Stomach (tissue), 9 donors: ENCODE measurements around the gene BTF3. TPM values are rescaled to one million over a fixed set of nuclear protein-coding genes. Genes with fewer than 3 reads are reported as not detected.
A peak's percentile ranks its signal among the peaks of the same experiment; 100 is the strongest.

ENCODE experiments used
- DNase-seq, 2 donors: peaks; one replicate each; pipeline versions ENCODE4 v3.0.0 to v3.0.0-alpha.2; 2013 to 2019
- H3K27ac ChIP-seq, 5 donors: fragments of 200-600 bp in 4 of 5; sonication (generic) in 4 of 5; one replicate each; pipeline ENCODE4 v1.5.1; 2013 to 2019; ENCODE audit warnings: mild to moderate bottlenecking in 1 of 5, moderate library complexity in 1 of 5
- H3K27me3 ChIP-seq, 3 donors: fragments of 200-600 bp; sonication (generic); one replicate each; pipeline ENCODE4 v1.5.1; 2017 to 2019; ENCODE audit warnings: mixed run types in 1 of 3
- H3K36me3 ChIP-seq, 4 donors: fragments of 200-600 bp; sonication (generic); 1 replicate in 3 of 4; 2 replicates in 1 of 4; pipeline ENCODE4 v1.5.1; 2016 to 2019
- H3K4me1 ChIP-seq, 4 donors: fragments of 200-600 bp; sonication (generic); one replicate each; pipeline ENCODE4 v1.5.1; 2016 to 2019
- H3K4me3 ChIP-seq, 4 donors: fragments of 200-600 bp; sonication (generic) in 3 of 4; one replicate each; pipeline ENCODE4 v1.5.1; 2016 to 2019; ENCODE audit warnings: mild to moderate bottlenecking in 1 of 4
- H3K9me3 ChIP-seq, 4 donors: fragments of 200-600 bp; sonication (generic); one replicate each; pipeline ENCODE4 v1.5.1; 2016 to 2019
- CTCF ChIP-seq, 7 experiments: fragments of 450-650 bp in 4 of 7; fragments of 200-600 bp in 3 of 7; sonication (generic) in 3 of 7; IDR thresholded peaks; one replicate each; pipeline ENCODE4 v1.5.1; 2016 to 2019; ENCODE audit warnings: antibody characterized with exemption in 7 of 7, control low read depth in 2 of 7, mild to moderate bottlenecking in 1 of 7
- EP300 ChIP-seq: sonication (generic); formaldehyde crosslinking; IDR thresholded peaks from one replicate; pipeline ENCODE4 v1.6.1; 2017; ENCODE audit warnings: antibody characterized with exemption
- POLR2A ChIP-seq, 4 donors: fragments of 450-650 bp; IDR thresholded peaks; one replicate each; pipeline ENCODE4 v1.6.1; 2016; ENCODE audit warnings: antibody characterized with exemption in 4 of 4, control low read depth in 2 of 4, mild to moderate bottlenecking in 1 of 4, moderate library complexity in 1 of 4
- POLR2AphosphoS5 ChIP-seq, 3 donors: sonication (generic); formaldehyde crosslinking; IDR thresholded peaks; one replicate each; pipeline ENCODE4 v1.6.1; 2016; ENCODE audit warnings: antibody characterized with exemption in 3 of 3
- WGBS, 5 donors: extraction: QIAGEN DNeasy Blood & Tissue Kit in 3 of 5; methylation state at CpG; one replicate each; pipeline versions ENCODE4 v1.1.5 to v1.1.7; 2013 to 2018; 5-methylcytosine and 5-hydroxymethylcytosine counted together
- intact Hi-C: fragments of 100-400 bp; cut with DNase I; formaldehyde crosslinking; loops from one replicate; pipeline ENCODE4 v1.15.1; 2023; ENCODE audit warnings: low total_unique reads
- polyA plus RNA-seq, 3 donors: library from polyadenylated mRNA; stranded (reverse); fragments of 200-250 nt; gene quantifications; one replicate each; pipeline ENCODE4 v1.2.3, GENCODE V29; 2013
- total RNA-seq, 5 donors: library from RNA; depleted of rRNA; stranded (reverse); fragments of >200 nt; gene quantifications; one replicate each; pipeline versions ENCODE4 v1.1.0 to v1.2.3, GENCODE V29; 2014 to 2016
- donor health status: healthy with polysubstance abuse.
- donor health status: Bipolar disorder and iron deficiency.
- donor health status: healthy.

BTF3 gene
- total and polyA plus RNA-seq, 8 donors, result 154 to 1,046 (median 421) TPM

- 85 to 94% (median 92%) methylated on average over 1 of the region's 1 CpG for WGBS, 5 donors
- Histone ChIP-seq H3K27me3 (no peaks in the 10 kb centered on the region), H3K27ac (no peak overlapping the region), H3K4me3 (no peak overlapping the region), H3K4me1 (peaks cover 0 to 26% (median 10%) of the 10 kb centered on the region in 4 donors), H3K9me3 (no peaks in the 10 kb centered on the region), H3K36me3 (no peaks in the 10 kb centered on the region)
- TF ChIP-seq POLR2A (IDR thresholded peaks at IDR 0.05) (no peak), CTCF (IDR thresholded peaks at IDR 0.05) (no peak), POLR2AphosphoS5 (IDR thresholded peaks at IDR 0.05) (no peak), EP300 (no peak)
- no peak for DNase-seq
- intact Hi-C loops, result no loop called here
These were observed 25.6 kb downstream of the BTF3 start for GRCh38 chr5:73523861-73524260.

- no peak overlapping the region for H3K4me3 ChIP-seq
- H3K9me3 ChIP-seq, result no peaks in the 10 kb centered on the region
- TF ChIP-seq CTCF (IDR thresholded peaks at IDR 0.05) (no peak), POLR2A (IDR thresholded peaks at IDR 0.05) (no peak), POLR2AphosphoS5 (IDR thresholded peaks at IDR 0.05) (peak in 1 of 3 donors; percentile 12)
- H3K27me3 ChIP-seq, result no peaks in the 10 kb centered on the region
- no peaks in the 10 kb centered on the region for H3K36me3 ChIP-seq
- 19 to 44% (median 28%) methylated on average over 3 of the region's 3 CpGs for WGBS, 5 donors
- peaks cover 0 to 16% (median 6%) of the 10 kb centered on the region in 4 donors for H3K4me1 ChIP-seq
- H3K27ac ChIP-seq, result peak overlapping the region in 3 of 5 donors; percentile 19 to 74 (median 44)
- peak in 1 of 2 donors; percentile 19 for DNase-seq
- intact Hi-C loops, result no loop called here
These were observed 27.5 kb downstream of the BTF3 start for GRCh38 chr5:73525606-73526203.

GRCh38 chr5:73528248-73528647, 30.0 kb downstream of the BTF3 start:
- intact Hi-C loops, result no loop called here
- WGBS, 5 donors, result 59 to 78% (median 63%) methylated on average over 3 of the region's 3 CpGs
- TF ChIP-seq POLR2A (IDR thresholded peaks at IDR 0.05) (no peak), EP300 (no peak), POLR2AphosphoS5 (IDR thresholded peaks at IDR 0.05) (no peak), CTCF (IDR thresholded peaks at IDR 0.05) (no peak)
- Histone ChIP-seq H3K9me3 (no peaks in the 10 kb centered on the region), H3K27me3 (no peaks in the 10 kb centered on the region), H3K36me3 (no peaks in the 10 kb centered on the region), H3K4me1 (peaks cover 0 to 16% (median 6%) of the 10 kb centered on the region in 4 donors), H3K4me3 (no peak overlapping the region), H3K27ac (no peak overlapping the region)
- no peak for DNase-seq

GRCh38 chr5:73529081-73529480, 30.8 kb downstream of the BTF3 start:
- H3K27me3 ChIP-seq, result no peaks in the 10 kb centered on the region
- no peak for DNase-seq
- no peak overlapping the region for H3K4me3 ChIP-seq
- H3K36me3 ChIP-seq, result no peaks in the 10 kb centered on the region
- H3K27ac ChIP-seq, result no peak overlapping the region
- H3K4me1 ChIP-seq, result peaks cover 0 to 16% (median 6%) of the 10 kb centered on the region in 4 donors
- H3K9me3 ChIP-seq, result no peaks in the 10 kb centered on the region
- 70 to 80% (median 73%) methylated on average over 1 of the region's 1 CpG for WGBS, 5 donors
- TF ChIP-seq POLR2AphosphoS5 (IDR thresholded peaks at IDR 0.05) (no peak), POLR2A (IDR thresholded peaks at IDR 0.05) (no peak), EP300 (no peak), CTCF (IDR thresholded peaks at IDR 0.05) (no peak)
- intact Hi-C loops, result no loop called here
